Activated CD8-positive, alpha-beta T cell treated with anti-CD3 and anti-CD28 coated beads for 36 hours (primary cell): ENCODE results near the gene CRIM1. TPM values are rescaled to one million over a fixed set of nuclear protein-coding genes. Genes with fewer than 3 reads are reported as not detected.

Source experiments
- ATAC-seq: fragments of 200-7000 bp; cut with Tn5 transposase; one replicate; pipeline ENCODE4 v1.10.0; 2021; ENCODE audit warnings: mild to moderate bottlenecking, moderate library complexity
- CTCF ChIA-PET: fragments of 350-600 bp; sonication (Branson Sonifier 250); formaldehyde crosslinking; loops from one replicate; lab custom pipeline; 2021; ENCODE audit warnings: antibody characterized with exemption; lab: Charles Lee
- POLR2A ChIA-PET: fragments of 350-600 bp; sonication (Branson Sonifier 250); formaldehyde crosslinking; loops from one replicate; lab custom pipeline; 2021; ENCODE audit warnings: antibody characterized with exemption; lab: Charles Lee
- DNase-seq: peaks from one replicate; pipeline ENCODE4 v3.0.0-alpha.2; 2020
- H3K27ac Mint-ChIP-seq: one replicate; pipeline ENCODE4 v1.8.0; 2021; ENCODE audit warnings: mild to moderate bottlenecking, mixed read lengths
- H3K27me3 Mint-ChIP-seq: one replicate; pipeline ENCODE4 v1.8.0; 2021; ENCODE audit warnings: mixed read lengths
- H3K36me3 Mint-ChIP-seq: one replicate; pipeline ENCODE4 v1.8.0; 2021; ENCODE audit warnings: low read depth, mixed read lengths
- H3K4me1 Mint-ChIP-seq: one replicate; pipeline ENCODE4 v1.8.0; 2021; ENCODE audit warnings: low read depth, mixed read lengths
- H3K4me3 Mint-ChIP-seq: one replicate; pipeline ENCODE4 v1.8.0; 2021; ENCODE audit warnings: mild to moderate bottlenecking, moderate library complexity, mixed read lengths
- H3K9me3 Mint-ChIP-seq: one replicate; pipeline ENCODE4 v1.8.0; 2021; ENCODE audit warnings: mixed read lengths
- CTCF ChIP-seq: fragments of 200-600 bp; IDR thresholded peaks from one replicate; pipeline ENCODE4 v1.8.0; 2022; ENCODE audit warnings: antibody characterized with exemption, mild to moderate bottlenecking
- intact Hi-C: fragments of 100-400 bp; cut with micrococcal nuclease; formaldehyde crosslinking; loops from one replicate; pipeline ENCODE4 v1.10.0; 2022
- total RNA-seq, 2 experiments: library from RNA; stranded (reverse); gene quantifications; one replicate each; pipeline ENCODE4 v1.2.3, GENCODE V29; 2021

The CRIM1 gene
- total RNA-seq, 2 experiments from 2014 or later, result 14.4 to 15.9 TPM

GRCh38 chr2:36487947-36488346, 132.4 kb downstream of the CRIM1 start:
- Mint-ChIP-seq H3K9me3 (no peaks in the 10 kb centered on the region), H3K36me3 (peaks cover 2% of the 10 kb centered on the region), H3K4me1 (no peaks in the 10 kb centered on the region), H3K27me3 (peaks cover 1% of the 10 kb centered on the region), H3K27ac (no peak overlapping the region), H3K4me3 (no peak overlapping the region)
- DNase-seq (no peak), ATAC-seq (no peak)
- intact Hi-C loops, result no loop called here
- ChIA-PET CTCF (no interaction called here), POLR2A (no interaction called here)
- TF ChIP-seq CTCF, result no peak

GRCh38 chr2:36489281-36489680, 133.7 kb downstream of the CRIM1 start:
- Mint-ChIP-seq H3K36me3 (no peaks in the 10 kb centered on the region), H3K27ac (no peak overlapping the region), H3K4me1 (no peaks in the 10 kb centered on the region), H3K27me3 (peaks cover 1% of the 10 kb centered on the region), H3K9me3 (no peaks in the 10 kb centered on the region), H3K4me3 (no peak overlapping the region)
- no peak for TF ChIP-seq CTCF
- DNase-seq, result no peak
- intact Hi-C loops, result no loop called here
- ChIA-PET CTCF (no interaction called here), POLR2A (no interaction called here)
- ATAC-seq, result no peak

GRCh38 chr2:36490749-36491148, 135.2 kb downstream of the CRIM1 start:
- H3K4me3 Mint-ChIP-seq, result no peak overlapping the region
- H3K4me1 Mint-ChIP-seq, result no peaks in the 10 kb centered on the region
- intact Hi-C loops, result no loop called here
- H3K27me3 Mint-ChIP-seq, result peaks cover 1% of the 10 kb centered on the region
- H3K36me3 Mint-ChIP-seq, result no peaks in the 10 kb centered on the region
- ChIA-PET POLR2A (no interaction called here), CTCF (no interaction called here)
- no peaks in the 10 kb centered on the region for H3K9me3 Mint-ChIP-seq
- no peak for ATAC-seq
- no peak overlapping the region for H3K27ac Mint-ChIP-seq
- DNase-seq, result no peak
- no peak for TF ChIP-seq CTCF

GRCh38 chr2:36492216-36492945, 136.8 kb downstream of the CRIM1 start:
- ATAC-seq, result no peak
- Mint-ChIP-seq H3K9me3 (no peaks in the 10 kb centered on the region), H3K4me3 (no peak overlapping the region), H3K27ac (no peak overlapping the region), H3K36me3 (no peaks in the 10 kb centered on the region), H3K27me3 (peaks cover 1% of the 10 kb centered on the region), H3K4me1 (no peaks in the 10 kb centered on the region)
- intact Hi-C loops, result no loop called here
- TF ChIP-seq CTCF, result no peak
- ChIA-PET POLR2A (no interaction called here), CTCF (no interaction called here)
- DNase-seq, result no peak

- H3K4me1 Mint-ChIP-seq, result no peaks in the 10 kb centered on the region
- no peak overlapping the region for H3K27ac Mint-ChIP-seq
- no peak overlapping the region for H3K4me3 Mint-ChIP-seq
- no peaks in the 10 kb centered on the region for H3K9me3 Mint-ChIP-seq
- DNase-seq (no peak), ATAC-seq (no peak)
- no peak for TF ChIP-seq CTCF
- H3K36me3 Mint-ChIP-seq, result no peaks in the 10 kb centered on the region
- POLR2A ChIA-PET, result no interaction called here
- CTCF ChIA-PET, result no interaction called here
- intact Hi-C loops, result no loop called here
- peaks cover 1% of the 10 kb centered on the region for H3K27me3 Mint-ChIP-seq
These were observed 137.7 kb downstream of the CRIM1 start for GRCh38 chr2:36493306-36493705.
